Measurements from ENCODE around the gene RRP8. TPM values are rescaled to one million over a fixed set of nuclear protein-coding genes. Genes with fewer than 3 reads are reported as not detected.

RRP8 gene
- total RNA-seq, 1 experiment from 2014 or later: 16.0 TPM

- Histone ChIP-seq H3K27ac (ENCODE audit: insufficient read length, low read depth, low read length) (no peak overlapping the region), H3K18ac (ENCODE audit: insufficient read length, low read depth, low read length) (no peak overlapping the region), H3K4ac (ENCODE audit: low read depth, low read length) (no peak overlapping the region), H3K56ac (ENCODE audit: insufficient read length, low read depth, low read length) (no peak overlapping the region), H3K79me1 (ENCODE audit: insufficient read depth, low read depth, low read length, poor library complexity, severe bottlenecking) (no peaks in the 10 kb centered on the region), H4K8ac (replicated peaks; ENCODE audit: insufficient read length, low read depth, low read length) (no peak overlapping the region), H3K23me2 (ENCODE audit: insufficient read length, low read depth, low read length, poor library complexity, severe bottlenecking) (peaks cover 6% of the 10 kb centered on the region), H2BK20ac (ENCODE audit: low read depth, low read length, poor library complexity, severe bottlenecking) (no peak overlapping the region), H3K23ac (ENCODE audit: insufficient read length, low read depth, low read length) (no peak overlapping the region), H3T11ph (ENCODE audit: low read length) (no peak overlapping the region), H2AK5ac (ENCODE audit: insufficient read length, low read length) (no peak overlapping the region), H3K9ac (ENCODE audit: extremely low read depth, insufficient read length, low read length) (no peak overlapping the region), H3K4me1 (ENCODE audit: insufficient read depth, low read length) (no peaks in the 10 kb centered on the region), H4K91ac (ENCODE audit: insufficient read length, low read depth, low read length) (no peak overlapping the region), H3K4me2 (ENCODE audit: insufficient read depth, insufficient read length, low read length) (no peak overlapping the region), H3K27me3 (ENCODE audit: insufficient read depth, low read length) (no peaks in the 10 kb centered on the region), H2AFZ (ENCODE audit: low read length) (no peak overlapping the region), H2BK15ac (ENCODE audit: low read depth, low read length) (no peak overlapping the region), H3K14ac (ENCODE audit: insufficient read depth, low read length) (no peak overlapping the region), H3K9me3 (ENCODE audit: control insufficient read depth, low read depth, low read length) (no peaks in the 10 kb centered on the region), H3K79me2 (ENCODE audit: insufficient read depth, low read length) (no peaks in the 10 kb centered on the region), H2BK120ac (ENCODE audit: low read depth, low read length, poor library complexity, severe bottlenecking) (no peak overlapping the region), H4K5ac (ENCODE audit: insufficient read length, low read depth, low read length) (no peak overlapping the region), H2BK5ac (ENCODE audit: insufficient read length, low read length) (no peak overlapping the region), H4K20me1 (ENCODE audit: control insufficient read depth, insufficient read depth, insufficient read length) (no peaks in the 10 kb centered on the region), H2BK12ac (ENCODE audit: insufficient read length, low read depth, low read length) (no peak overlapping the region)
- no CpG with 5 or more reads among the region's 31 CpGs for WGBS (ENCODE audit: extremely low coverage, insufficient read length, low lambda C conversion rate)
- no peaks in the 10 kb centered on the region; a peak in 1 of 4 replicates for H3K4me1 Mint-ChIP-seq
- H3K36me3 Mint-ChIP-seq (ENCODE audit: insufficient read depth in 1 of 3, low read depth in 3 of 3): peaks cover 0 to 21% (median 9%) of the 10 kb centered on the region in 3 experiments; a peak in 6 of 7 replicates
- DNase-seq: no peak
- H3K27ac Mint-ChIP-seq: no peak overlapping the region
- no peak overlapping the region for H3K4me3 Mint-ChIP-seq
- H3K9me3 Mint-ChIP-seq: no peaks in the 10 kb centered on the region
- no peak for TF ChIP-seq CTCF (conservative IDR thresholded peaks at IDR 0.05)
- H3K27me3 Mint-ChIP-seq (ENCODE audit: low read depth): peaks cover 7% of the 10 kb centered on the region
Observed at GRCh38 chr11:6623391-6624363, 20.3 kb upstream of the RRP8 start.
